ENCODE data around the gene TJP3.

DNA sequence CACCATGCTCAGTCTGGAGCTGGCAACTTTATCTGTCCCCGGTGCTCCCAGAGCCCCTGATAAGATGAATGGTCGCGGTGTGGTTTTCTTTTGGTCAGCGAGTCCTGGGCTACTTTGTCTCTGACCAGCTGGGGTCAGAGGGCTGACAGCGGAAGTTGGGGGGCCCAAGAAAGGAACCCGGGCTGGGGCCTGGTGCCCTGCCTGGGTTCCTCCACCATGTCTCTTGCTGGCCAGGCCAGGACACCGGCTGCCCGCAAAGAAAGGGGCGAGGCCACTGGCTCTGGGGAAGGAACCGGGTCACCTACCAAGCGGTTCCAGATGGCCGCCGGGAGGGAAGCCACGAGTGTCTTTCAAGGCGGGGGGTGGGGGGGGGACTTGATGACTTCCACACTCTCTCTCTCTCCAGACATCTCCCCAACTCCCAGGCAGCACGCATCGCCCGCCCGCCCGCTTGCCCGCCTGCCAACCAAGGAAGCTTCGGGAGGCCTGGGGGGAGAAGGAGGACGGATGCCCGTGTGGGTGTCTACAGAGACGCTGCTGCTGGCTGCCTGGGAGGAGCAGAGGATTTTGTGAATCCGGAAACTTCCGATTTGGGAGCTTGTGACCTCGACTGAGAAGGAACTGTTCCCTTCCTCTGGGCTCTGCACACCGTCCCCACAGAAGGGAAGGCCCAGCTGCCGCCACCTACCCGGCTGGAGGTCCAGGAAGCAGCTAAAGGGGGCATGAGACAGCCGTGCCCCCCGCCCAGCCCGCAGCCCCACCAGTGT is 9.0 kb upstream of the TJP3 start:
- TF ChIP-seq, protein P1, sequence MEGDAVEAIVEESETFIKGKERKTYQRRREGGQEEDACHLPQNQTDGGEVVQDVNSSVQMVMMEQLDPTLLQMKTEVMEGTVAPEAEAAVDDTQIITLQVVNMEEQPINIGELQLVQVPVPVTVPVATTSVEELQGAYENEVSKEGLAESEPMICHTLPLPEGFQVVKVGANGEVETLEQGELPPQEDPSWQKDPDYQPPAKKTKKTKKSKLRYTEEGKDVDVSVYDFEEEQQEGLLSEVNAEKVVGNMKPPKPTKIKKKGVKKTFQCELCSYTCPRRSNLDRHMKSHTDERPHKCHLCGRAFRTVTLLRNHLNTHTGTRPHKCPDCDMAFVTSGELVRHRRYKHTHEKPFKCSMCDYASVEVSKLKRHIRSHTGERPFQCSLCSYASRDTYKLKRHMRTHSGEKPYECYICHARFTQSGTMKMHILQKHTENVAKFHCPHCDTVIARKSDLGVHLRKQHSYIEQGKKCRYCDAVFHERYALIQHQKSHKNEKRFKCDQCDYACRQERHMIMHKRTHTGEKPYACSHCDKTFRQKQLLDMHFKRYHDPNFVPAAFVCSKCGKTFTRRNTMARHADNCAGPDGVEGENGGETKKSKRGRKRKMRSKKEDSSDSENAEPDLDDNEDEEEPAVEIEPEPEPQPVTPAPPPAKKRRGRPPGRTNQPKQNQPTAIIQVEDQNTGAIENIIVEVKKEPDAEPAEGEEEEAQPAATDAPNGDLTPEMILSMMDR (IDR thresholded peaks at IDR 0.05), result no peak
- TF ChIP-seq POLR2A (IDR thresholded peaks at IDR 0.05), result no peak
